PC-3 (cell line): Measurements from ENCODE around the gene NAGPA. TPM values are rescaled to one million over a fixed set of nuclear protein-coding genes. Genes with fewer than 3 reads are reported as not detected.

Experiments
- total RNA-seq: library from RNA; depleted of rRNA; stranded (reverse); fragments of >200 nt; gene quantifications from 2 replicates; pipeline ENCODE4 v1.2.3, GENCODE V29; 2014; rRNA removed

Gene NAGPA
- total RNA-seq, 1 experiment from 2014 or later: 26.2 TPM

Other genes with a start within 250 kb of the NAGPA start
- gene SEPTIN12, start 245.6 kb downstream of the NAGPA start, total RNA-seq: not detected in 2 replicates
- gene SMIM22, start 238.6 kb downstream of the NAGPA start, total RNA-seq: not detected in 2 replicates
- gene ROGDI, start 231.3 kb downstream of the NAGPA start, total RNA-seq: 23.3 and 24.1 TPM in 2 replicates
- 30.6 and 41.2 TPM in 2 replicates for gene GLYR1, start 186.6 kb downstream of the NAGPA start, total RNA-seq
- gene UBN1, start 186.5 kb downstream of the NAGPA start, total RNA-seq: 21.4 and 21.9 TPM in 2 replicates
- gene PPL, start 96.8 kb downstream of the NAGPA start, total RNA-seq: 18.8 and 22.8 TPM in 2 replicates
- gene SEC14L5, start 75.6 kb downstream of the NAGPA start, total RNA-seq: not detected in 2 replicates
- not detected in 2 replicates for gene C16orf89, start 32.0 kb upstream of the NAGPA start, total RNA-seq
- 22.9 and 29.7 TPM in 2 replicates for gene ALG1, start 37.9 kb upstream of the NAGPA start, total RNA-seq
- 23.7 and 25.8 TPM in 2 replicates for gene EEF2KMT, start 63.9 kb upstream of the NAGPA start, total RNA-seq